ENCODE measurements around the gene LAMA4.

LAMA4 gene

DNA sequence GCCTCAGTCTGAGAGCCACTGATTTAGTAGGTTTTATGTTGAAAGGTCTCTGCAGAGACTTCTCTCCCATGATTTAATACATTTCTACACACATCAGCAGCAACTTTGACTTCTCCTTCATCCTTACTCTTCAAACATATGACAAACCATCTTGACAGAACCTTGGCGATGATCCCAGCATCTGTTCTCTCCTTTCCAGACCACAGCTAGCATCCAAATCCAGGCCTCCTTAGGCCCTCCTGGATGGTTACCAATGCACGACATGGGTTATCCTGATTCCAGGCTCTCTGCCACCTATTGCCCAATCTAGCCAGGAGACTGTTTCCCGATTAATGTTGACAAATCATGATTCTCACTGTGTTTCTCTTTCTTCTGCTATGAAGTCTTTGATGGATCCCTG lies 16.8 kb downstream of the LAMA4 start:
- DNase-seq, result no peak

DNA sequence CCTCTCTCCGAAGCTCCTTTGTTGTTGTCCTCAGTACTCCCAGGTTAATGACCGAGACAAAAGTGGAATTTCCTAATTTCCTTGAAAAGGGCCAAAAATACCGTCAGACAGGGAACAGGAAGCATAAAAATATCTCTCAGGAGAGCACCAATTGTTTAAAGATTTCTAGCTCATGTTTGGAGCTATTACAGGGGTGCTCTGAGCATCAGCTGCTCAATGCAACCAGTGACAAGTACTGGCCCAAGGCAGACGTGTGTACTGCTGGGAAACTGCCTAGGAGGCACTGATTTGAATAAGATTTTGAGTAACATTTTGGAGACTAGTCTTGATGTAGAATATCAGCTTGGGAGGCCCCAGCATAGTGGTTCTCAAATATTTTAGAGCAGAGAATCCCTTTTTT lies 17.3 kb downstream of the LAMA4 start:
- no peak for DNase-seq

DNA sequence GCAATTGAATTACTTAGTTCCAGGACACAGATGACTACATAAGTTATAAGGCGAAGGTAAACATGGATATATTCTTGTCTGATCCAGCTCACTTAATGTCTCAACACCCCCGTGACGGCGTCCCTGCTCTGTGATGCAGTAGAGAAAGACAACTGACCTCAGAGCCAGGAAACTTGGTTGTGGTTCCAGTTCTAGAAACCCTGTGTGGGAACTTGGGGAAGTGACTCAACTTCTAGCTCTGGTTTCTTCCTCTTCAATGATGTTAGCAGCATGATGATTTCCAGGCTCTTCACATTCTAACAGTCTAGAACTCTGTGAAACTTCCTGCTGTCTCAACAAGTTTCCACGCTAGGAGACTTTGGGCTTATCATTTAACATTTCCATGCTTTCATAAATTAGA lies 18.4 kb downstream of the LAMA4 start:
- no peak for DNase-seq

DNA sequence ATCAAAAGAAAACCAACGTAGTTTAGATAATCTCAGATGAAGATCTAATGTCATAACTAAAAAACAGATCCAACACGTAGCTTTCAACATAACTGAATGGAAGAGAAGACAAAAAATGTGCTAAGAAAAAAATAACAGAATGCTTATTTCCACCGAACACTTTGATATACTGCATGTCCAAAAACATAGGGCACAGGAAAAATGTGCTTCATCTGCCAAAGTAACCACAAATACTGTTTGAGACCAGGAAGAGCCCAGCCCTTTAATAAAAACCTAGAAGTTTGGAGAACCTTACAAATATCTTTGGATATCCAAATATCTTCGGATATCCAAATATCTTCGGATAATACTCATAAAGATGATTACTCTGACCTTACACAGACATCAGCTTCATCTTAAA lies 19.8 kb downstream of the LAMA4 start:
- no peak for DNase-seq

DNA sequence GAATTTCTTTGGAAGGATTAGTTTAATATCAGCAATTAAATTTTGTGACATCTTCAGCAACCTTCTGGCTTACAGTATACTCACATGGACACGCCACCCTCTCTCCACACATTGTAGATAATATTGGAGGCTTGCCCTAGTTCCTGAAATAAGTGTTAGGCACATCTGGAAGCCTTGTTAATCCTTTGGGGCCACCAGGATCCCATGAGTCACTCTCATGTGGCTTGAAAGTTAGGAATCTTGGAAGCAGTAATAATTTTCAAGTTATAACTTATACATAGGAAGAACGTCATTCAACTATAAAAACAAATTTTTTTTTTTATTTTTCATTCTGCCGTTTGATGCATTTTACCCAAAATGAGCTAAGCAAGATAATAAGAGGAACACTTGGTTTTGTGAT lies 20.5 kb downstream of the LAMA4 start:
- no peak for DNase-seq

DNA sequence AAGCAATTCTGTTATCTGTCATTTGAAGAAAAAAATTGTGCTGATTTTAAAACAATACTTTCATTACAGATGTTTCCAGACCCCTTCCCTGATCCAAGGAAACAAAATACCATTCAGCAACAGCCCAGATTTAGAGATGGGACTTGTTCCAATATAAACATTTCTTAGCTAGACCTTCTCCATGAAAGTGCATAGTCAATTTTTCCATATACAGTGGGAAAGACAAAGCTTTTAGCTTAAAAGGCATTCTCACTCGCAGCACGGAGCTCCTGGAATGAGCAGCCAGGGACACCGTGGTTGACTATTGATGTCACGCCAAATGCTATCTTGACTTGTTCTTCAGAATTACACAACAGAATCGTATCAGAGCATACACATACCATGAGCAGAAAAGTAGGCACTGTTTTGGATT lies 21.5 kb downstream of the LAMA4 start:
- no peak for DNase-seq

DNA sequence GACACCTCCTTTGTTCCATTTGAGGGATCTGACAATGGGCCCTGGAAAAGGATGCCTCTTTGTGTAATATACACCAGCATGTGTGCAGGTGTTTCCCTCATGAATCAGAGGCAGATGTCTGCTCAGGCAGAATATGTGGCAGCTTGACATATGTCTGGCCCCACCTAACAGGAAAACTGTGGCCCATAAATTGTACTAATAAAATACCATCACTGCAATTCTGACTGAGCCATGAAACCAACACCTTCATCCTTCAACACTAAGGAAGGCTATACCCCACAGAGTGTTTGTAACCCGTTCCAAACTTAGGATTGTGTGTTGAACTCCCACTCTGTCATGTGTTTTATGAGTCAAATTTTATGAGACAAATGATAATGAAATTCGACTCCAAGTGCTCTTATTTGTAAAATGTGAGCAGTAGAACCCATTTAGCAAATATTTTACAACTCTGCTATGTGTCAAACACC lies 22.7 kb downstream of the LAMA4 start:
- DNase-seq, result no peak

DNA sequence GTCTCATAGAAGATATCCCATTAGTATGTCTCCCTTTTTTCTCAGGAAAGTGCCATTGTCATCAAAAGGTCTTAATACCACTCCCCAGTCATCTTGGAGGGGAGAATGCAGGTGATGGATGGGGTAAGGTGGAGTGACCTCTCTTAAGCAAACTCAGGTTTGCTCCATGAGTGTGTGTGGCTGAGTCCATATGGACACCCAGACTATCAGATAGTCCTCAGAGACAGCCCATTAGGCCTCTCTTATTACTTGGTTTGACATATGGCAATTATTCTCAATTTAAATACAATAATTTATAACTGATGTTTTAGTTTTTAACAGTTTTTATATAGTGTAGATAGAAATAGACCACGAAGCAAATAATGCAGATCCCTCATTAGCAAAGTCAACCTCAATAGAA lies 23.2 kb downstream of the LAMA4 start:
- DNase-seq, result no peak

DNA sequence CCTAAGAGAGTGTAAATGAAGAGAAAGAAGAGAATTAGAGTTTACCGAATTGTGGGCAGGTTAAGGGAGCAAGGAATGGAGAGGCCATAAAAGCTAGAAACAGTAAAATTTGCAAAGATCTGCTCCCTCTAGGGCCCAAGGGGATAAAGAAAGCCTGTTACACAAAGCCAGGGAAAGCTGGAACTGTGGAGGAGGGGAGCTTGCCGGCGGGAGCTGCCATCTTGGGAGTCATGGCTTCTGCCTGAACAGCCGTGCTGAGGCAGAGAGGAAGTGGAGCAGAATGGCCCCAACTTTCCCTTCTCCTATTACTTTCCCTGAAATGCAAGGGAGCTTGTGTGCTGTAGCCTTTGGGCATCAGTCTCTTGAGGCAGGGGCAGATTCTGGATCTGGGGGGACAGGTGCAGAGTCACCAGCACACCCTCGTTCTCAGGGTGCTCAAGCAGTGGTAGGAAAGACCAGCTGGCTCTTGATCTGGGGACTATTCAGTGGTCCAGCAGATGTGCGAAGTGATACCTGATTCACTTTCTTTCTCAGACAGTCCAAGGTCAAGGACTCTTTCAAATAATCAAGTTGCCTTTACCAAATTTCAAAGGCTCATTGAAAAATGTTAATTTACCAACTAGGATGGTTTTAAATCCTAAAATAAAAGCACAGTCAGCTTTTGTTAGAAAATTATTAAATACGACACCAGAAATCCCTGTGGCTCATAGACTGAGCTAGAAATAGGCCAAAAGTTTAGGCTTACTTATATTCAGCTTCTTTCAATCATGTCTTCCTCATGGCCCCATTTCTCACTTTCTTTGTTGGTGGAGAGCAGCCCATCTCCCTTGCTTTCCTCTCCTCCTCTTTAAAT lies 25.7 kb downstream of the LAMA4 start:
- DNase-seq, result no peak

DNA sequence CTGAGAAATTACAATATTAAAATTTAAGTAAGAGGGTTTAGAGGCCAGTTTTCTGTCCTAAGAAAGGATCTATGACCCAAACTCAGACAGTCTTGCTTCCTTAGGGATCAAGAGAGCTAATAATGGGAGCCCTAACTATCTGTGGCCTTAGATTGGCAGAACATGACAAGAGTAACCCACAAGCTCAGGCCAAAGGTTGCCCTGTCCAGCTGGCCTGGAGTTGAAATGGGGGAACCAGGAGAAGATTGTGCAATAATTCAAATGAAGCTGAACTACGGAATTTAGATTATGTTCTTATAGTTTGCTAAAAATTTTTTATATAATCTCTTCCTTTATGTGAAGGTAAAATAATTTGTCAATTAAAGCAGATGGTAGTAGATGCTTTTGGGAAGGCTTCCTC lies 26.4 kb downstream of the LAMA4 start:
- DNase-seq, result no peak

DNA sequence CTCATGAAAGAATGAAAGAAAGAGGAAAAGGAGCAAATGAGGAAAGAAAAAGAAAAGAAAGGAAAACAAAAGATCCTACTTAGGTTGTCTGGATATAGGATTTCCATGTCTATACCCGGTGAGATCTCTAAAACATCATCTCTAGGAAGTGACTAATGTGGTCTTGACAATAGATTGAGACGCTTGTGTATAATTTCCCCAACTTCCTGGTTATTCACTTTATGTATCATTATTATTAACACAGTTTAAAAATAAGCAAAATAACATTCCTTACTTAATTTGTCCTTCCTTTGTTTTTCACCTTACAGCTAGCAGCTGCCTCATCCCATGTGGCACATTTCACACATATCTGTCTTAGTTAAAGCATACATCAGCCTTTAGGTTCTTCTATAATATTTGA lies 27.0 kb downstream of the LAMA4 start:
- no peak for DNase-seq

DNA sequence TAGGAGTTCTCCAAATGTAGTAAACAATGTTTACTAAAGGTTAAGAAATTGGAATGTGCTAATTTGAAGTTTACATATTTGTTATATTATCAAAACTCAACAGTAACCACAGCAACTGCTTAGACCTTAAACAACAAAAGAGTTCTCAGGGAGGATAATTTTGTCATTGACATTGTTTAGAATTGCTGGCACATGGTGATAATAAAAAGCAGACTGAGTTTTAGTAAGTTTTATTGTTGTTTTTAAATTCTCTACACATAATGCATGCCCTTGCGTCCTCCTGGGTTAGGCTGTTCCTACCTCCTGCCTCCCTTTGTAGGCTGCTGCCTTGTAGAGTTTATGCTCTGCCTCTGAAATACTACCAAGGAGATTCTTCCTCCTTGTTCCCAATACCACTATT lies 28.7 kb downstream of the LAMA4 start:
- DNase-seq, result no peak

DNA sequence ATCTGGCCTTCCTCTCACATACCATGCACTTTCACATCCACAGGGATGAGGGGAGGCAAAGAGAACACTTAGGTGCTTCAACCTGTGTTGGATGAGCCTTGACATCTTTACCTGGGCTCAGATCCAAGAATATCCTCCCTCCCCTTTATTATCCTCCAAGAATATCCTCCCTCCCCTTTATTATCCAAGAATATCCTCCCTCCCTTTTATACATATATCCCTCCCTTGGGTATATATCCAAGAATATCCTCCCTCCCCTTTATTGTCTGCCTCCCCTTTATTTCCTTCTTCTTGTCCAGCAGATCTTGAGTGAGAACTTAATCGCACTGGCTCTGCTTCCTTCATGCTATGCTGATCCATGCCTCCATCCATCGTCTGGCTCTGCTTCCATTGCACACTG lies 30.3 kb downstream of the LAMA4 start:
- no peak for DNase-seq

DNA sequence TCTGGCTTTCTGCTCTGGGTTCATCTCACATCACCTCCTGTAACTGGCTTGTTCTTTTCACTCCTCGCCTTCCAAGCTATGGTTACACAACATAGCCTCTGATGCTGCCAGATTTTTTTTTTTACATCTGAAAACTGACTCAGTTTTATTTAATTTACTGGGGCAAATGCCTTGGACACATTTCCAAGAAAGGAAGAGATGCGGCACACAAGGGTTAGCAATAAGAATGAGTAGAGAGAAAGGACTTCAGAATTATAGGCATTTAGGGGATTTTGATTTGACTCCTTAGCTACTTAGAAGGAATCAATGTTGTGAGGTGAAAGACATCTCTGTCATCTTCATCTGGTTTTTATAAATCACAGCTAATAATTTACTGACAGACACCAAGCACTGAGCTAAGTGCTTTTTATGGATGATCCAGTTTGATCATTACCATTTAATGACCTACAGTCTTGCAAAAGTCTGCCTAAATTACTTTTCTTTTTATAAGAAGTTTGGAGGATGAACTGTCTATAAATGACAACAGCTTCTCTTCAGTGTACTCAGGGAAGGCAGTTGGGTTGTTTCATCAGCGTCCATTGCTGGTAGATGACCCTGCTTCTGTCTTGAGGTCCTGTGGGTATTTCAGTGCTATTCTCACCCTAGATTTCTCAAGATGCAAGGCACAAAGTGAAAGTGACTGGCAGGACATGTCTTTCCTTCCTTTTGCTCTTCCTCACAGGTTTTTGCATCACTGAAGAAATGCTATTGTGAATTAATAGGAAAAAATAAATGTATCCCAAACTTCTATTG lies 31.1 kb downstream of the LAMA4 start:
- DNase-seq, result no peak

DNA sequence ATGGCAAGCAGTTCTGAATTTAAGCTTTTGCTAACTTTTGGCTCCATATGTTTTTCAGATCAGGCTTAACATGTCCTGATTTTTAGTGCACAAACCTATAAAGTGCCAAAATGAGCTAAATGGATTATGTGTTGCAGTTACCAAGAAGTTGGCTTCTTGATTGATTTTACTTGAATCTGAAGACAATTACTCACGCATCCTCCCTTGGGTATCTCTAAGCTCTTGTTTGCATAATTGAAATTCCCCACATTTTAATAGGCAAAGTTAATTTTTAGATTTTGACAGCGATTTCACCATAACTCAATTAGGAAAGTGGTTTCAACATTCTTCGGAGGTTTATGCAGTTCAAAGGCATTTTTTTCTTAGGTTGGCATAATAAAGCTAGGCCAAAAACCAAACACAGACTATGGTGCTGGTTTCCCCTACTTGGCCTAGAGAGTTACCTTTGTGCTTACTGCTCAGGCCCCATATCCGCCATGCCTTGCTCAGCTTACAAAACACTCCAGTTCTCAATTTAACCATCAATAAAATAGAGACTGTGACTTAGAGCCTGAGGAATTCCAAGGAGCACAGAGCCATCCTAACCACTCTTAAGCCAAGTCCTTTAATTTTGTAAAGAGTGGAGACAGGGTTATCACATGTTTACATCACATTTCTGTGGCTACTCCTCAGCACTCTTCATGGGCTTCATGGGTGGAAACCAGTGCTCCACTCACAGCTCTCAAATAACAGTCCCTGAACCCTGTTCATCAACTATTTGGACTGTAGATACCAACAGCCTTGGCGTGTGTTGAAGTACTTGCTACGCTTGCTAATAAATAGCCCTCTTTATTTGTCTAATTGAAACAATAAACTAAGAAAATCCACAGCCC lies 32.1 kb downstream of the LAMA4 start:
- DNase-seq, result no peak

DNA sequence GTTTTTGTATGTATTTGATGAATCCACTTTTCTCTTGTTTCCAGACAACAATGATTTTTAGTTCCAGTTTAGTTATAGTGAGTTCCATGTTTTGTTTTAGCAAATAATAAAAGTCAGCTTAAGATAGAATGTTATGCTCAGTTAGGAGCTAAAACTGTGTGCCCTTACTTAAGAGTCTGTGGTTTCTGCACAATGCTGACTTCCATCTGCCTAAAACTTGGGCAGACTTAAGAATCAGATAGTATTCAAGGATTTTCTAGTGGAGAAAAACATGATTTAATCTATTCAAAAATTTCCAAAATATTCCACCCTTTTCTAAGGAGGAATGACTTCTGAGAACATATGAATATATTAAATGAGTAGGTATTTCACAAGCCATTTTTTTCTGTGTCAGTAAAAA lies 32.8 kb downstream of the LAMA4 start:
- no peak for DNase-seq

DNA sequence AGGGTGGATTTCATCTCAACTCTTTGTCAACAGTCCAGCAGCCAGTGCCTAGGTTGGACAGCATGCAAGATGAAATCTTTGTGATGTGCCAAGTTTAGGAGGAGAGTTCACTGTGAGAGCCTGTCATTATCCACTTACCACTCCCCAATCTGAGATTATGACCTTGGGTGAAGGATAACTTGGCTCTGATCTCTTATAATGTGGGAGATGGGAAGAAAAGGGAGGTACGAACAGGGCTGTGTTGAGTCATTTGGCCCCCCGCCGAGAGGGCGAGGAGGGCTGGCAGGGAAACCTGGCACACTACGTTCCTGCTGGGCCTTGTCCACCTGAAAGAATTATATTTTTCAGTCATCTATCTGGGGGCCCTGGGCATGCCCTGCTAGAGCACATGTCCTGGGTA lies 35.8 kb downstream of the LAMA4 start:
- DNase-seq, result no peak

DNA sequence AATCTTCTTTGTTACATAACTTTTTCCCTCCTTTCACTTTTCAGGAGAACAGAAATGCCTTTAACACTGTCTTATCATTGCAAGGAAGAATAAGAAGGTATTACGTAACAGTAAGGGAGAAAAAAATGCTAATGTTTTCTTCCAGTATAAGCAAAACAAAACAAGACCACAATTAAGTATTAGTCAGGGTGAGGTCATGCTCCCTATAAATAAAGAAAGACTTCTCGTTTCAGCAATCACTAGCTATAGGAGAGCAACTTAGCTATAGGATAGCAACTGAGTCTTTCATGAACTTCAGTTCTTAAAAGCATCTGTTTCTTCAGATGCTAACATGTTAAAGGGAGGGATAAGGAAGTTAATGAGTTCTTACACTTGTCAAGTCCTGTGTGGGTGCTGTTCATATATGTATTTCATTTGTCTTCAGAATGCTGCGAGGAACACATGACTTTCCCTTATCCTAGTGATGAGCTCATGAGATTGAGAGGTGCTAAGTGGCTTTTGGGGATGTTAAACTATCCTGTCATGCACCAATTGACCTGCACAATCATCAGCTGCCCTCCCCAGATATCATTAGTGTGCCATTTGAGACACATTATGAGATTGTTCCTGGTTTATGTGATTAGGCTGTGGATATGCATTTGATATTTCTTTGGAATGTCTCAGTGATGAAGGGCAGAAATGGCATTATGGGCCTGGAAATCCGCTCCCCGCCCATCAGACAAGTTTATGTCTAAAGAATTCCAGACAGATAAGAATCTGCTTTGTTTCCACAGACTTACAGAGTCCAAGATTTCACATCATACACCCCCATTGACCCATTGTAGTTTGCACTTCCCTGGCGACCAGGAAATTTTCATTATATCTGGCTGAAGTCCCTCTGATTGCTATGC lies 37.5 kb downstream of the LAMA4 start:
- DNase-seq, result no peak

DNA sequence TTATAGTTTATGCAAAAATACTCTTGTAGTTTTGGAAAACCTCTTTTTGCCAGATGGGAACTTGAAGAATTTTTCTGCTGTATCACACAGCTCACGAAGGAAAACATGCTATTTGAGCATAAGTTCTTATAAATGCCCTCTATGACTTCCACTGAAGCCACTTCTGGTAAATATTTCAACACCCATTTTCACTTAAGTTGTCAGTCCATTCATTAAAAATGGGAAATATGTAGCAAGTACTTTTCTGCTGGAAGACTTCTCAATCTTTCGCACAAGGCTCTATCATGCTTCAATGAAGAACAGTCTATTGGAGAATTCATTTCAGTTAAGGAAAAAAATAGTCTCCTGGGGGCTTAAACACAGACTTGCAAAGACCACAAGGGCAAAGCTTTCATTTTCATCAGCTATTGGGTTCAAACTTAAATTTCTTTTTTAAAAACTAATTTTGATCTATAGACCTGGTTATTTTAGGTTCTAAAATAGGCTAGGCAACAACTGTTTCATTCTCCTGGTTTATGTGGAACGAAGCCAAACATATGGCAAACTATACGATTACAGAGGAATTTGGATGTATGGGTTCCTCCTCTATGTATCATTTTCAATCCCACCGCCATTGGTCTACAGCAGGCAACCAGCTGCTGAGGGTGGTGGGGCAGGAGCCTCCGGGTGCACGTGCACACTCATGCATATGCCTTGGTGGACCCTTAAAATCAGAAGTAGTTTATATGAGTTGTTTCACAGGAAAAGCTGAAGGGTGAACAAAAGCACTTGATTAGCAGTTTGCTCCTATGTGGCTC lies 38.7 kb downstream of the LAMA4 start:
- DNase-seq, result no peak

DNA sequence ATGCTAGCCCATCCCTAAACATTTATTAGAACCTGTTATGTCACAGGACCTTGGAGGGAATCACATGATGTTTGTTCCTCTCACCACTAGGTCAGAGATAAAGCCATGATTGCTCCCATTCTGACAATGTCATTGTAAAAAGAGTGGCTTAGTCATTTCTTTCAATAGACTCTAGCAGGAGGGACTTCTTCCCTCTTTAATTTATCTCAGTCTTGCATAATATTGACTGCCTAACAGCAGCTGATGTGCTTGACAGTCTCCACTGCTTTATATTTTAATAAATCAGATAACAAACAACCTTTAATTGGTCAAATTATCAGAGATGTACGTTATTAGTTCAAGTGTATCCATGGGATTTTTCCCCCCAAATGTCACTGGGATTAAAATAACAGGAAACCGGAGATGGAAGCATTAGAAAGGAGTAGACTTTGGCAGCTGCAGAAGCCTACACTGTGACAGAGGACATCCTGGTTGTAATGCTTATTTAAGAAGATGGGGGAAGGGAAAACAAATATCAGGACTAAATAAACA lies 39.6 kb downstream of the LAMA4 start:
- DNase-seq, result no peak

DNA sequence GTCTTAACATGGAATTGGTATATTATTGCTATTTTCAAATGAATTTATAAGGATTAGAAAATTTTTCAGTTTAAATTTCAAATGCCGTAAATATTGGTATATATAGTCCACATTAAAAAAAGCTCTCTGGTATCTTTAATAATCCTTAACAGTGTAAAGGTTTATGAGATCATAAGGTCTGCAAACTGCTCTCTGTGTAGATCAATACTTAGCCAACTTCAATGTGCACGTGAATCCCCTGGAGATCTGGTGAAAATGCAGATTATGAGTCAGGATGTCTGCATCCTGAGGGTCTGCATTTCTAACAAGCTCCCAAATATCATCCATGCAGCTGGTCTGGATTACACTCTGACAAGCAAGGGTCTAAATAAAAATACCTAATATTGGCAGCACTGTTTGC lies 43.5 kb downstream of the LAMA4 start:
- DNase-seq, result no peak
